ENCODE measurements around the gene TPBGL. TPM values are rescaled to one million over a fixed set of nuclear protein-coding genes. Genes with fewer than 3 reads are reported as not detected.

The TPBGL gene
- total and polyA plus RNA-seq, 2 donors (not counting 1 experiment from before 2014, with no cell fraction given) = not detected

DNA sequence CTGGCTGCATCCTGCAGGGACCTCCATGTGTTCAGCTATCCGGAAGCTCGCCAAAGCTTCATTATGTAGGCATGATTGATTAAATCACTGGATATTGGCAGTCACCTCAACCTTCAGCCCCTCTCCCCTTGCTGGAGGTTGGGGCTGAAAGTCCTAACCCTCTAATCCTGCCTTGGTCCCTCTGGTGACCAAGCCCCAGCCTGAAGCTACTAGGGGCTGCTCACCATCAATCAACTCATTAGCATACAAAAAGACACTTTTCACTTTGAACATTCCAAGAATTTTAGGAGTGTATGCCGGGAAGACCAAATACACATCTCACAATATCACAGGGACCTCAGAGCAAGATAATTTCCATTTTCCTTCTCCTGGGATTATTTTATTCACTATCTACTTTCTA lies 38.8 kb upstream of the TPBGL start:
- Histone ChIP-seq H3K4me3 (replicated peaks in 1 of 4; ENCODE audit: control extremely low read depth in 1 of 4, insufficient read depth in 1 of 4, low read depth in 3 of 4, low read length in 4 of 4) (no peak overlapping the region), H3K27me3 (ENCODE audit: control insufficient read depth, insufficient read depth, low read length) (peaks cover 17% of the 10 kb centered on the region), H3K27ac (ENCODE audit: insufficient read depth, low read length) (no peak overlapping the region), H3K9me3 (ENCODE audit: control insufficient read depth, insufficient read depth, low read depth, low read length) (no peaks in the 10 kb centered on the region), H3K9ac (ENCODE audit: insufficient read depth, low read length) (no peak overlapping the region), H2AFZ (ENCODE audit: low read length) (no peak overlapping the region), H3K36me3 (ENCODE audit: control insufficient read depth, insufficient read depth, low read length) (no peaks in the 10 kb centered on the region), H3K79me2 (ENCODE audit: control insufficient read depth, insufficient read depth, low read length) (no peaks in the 10 kb centered on the region), H3K4me1 (ENCODE audit: control insufficient read depth, extremely low read depth, insufficient read depth, low read length) (no peaks in the 10 kb centered on the region), H3K4me2 (ENCODE audit: extremely low read depth, insufficient read depth, low read length) (no peak overlapping the region), H4K20me1 (ENCODE audit: control insufficient read depth, extremely low read depth, insufficient read depth, low read length) (no peaks in the 10 kb centered on the region)
- TF ChIP-seq EZH2 (IDR thresholded peaks at IDR 0.05; ENCODE audit: low read length, missing control alignments) = no peak
- no peak for TF ChIP-seq CTCF (conservative IDR thresholded peaks at IDR 0.05 in 1 of 2, IDR thresholded peaks at IDR 0.05 in 1 of 2; ENCODE audit: low read depth in 1 of 2, low read length in 2 of 2)
- no peak for DNase-seq (ENCODE audit: low read depth in 2 of 2)

DNA sequence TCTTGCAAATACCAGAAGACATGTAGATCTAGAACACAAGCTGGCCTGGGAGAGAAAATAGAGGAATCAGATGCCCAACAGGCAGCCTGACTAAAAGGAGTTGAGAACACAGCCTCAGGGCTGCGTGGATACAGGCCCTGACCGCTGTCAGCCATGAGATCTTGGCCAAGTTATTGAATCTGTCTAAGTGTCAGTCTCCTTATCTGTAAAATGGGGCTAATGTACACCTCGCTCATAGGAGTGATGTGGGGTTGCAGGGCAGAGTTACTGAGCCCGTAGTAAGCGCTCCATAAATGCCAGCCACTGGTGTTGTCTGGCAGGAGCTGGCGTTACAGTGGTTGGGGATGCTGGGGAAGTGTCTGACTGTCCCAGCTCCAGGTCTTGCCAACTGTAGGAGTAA lies 38.4 kb upstream of the TPBGL start:
- Histone ChIP-seq H3K27ac (ENCODE audit: insufficient read depth, low read length) (no peak overlapping the region), H3K27me3 (ENCODE audit: control insufficient read depth, insufficient read depth, low read length) (peaks cover 17% of the 10 kb centered on the region), H4K20me1 (ENCODE audit: control insufficient read depth, extremely low read depth, insufficient read depth, low read length) (no peaks in the 10 kb centered on the region), H3K4me3 (replicated peaks in 1 of 4; ENCODE audit: control extremely low read depth in 1 of 4, insufficient read depth in 1 of 4, low read depth in 3 of 4, low read length in 4 of 4) (no peak overlapping the region), H3K36me3 (ENCODE audit: control insufficient read depth, insufficient read depth, low read length) (no peaks in the 10 kb centered on the region), H3K9me3 (ENCODE audit: control insufficient read depth, insufficient read depth, low read depth, low read length) (no peaks in the 10 kb centered on the region), H3K79me2 (ENCODE audit: control insufficient read depth, insufficient read depth, low read length) (no peaks in the 10 kb centered on the region), H3K9ac (ENCODE audit: insufficient read depth, low read length) (no peak overlapping the region), H3K4me1 (ENCODE audit: control insufficient read depth, extremely low read depth, insufficient read depth, low read length) (no peaks in the 10 kb centered on the region), H2AFZ (ENCODE audit: low read length) (no peak overlapping the region), H3K4me2 (ENCODE audit: extremely low read depth, insufficient read depth, low read length) (no peak overlapping the region)
- no peak for DNase-seq (ENCODE audit: low read depth in 2 of 2)
- TF ChIP-seq CTCF (conservative IDR thresholded peaks at IDR 0.05 in 1 of 2, IDR thresholded peaks at IDR 0.05 in 1 of 2; ENCODE audit: low read depth in 1 of 2, low read length in 2 of 2) = no peak
- no peak for TF ChIP-seq EZH2 (IDR thresholded peaks at IDR 0.05; ENCODE audit: low read length, missing control alignments)

GRCh38 chr11:75203138-75203537 lies 37.4 kb upstream of the TPBGL start:
- peaks cover 19% of the 10 kb centered on the region for H3K27me3 ChIP-seq (ENCODE audit: control insufficient read depth, insufficient read depth, low read length)
- no peaks in the 10 kb centered on the region for H3K9me3 ChIP-seq (ENCODE audit: control insufficient read depth, insufficient read depth, low read depth, low read length)
- H3K36me3 ChIP-seq (ENCODE audit: control insufficient read depth, insufficient read depth, low read length) = no peaks in the 10 kb centered on the region
- no peak overlapping the region for H3K4me3 ChIP-seq (replicated peaks in 1 of 4; ENCODE audit: control extremely low read depth in 1 of 4, insufficient read depth in 1 of 4, low read depth in 3 of 4, low read length in 4 of 4)
- TF ChIP-seq CTCF (conservative IDR thresholded peaks at IDR 0.05 in 1 of 2, IDR thresholded peaks at IDR 0.05 in 1 of 2; ENCODE audit: low read depth in 1 of 2, low read length in 2 of 2) (no peak), EZH2 (IDR thresholded peaks at IDR 0.05; ENCODE audit: low read length, missing control alignments) (no peak)
- H3K27ac ChIP-seq (ENCODE audit: insufficient read depth, low read length) = no peak overlapping the region
- no peaks in the 10 kb centered on the region for H3K4me1 ChIP-seq (ENCODE audit: control insufficient read depth, extremely low read depth, insufficient read depth, low read length)
- no peak overlapping the region for H2AFZ ChIP-seq (ENCODE audit: low read length)
- no peaks in the 10 kb centered on the region for H4K20me1 ChIP-seq (ENCODE audit: control insufficient read depth, extremely low read depth, insufficient read depth, low read length)
- no peak for DNase-seq (ENCODE audit: low read depth in 2 of 2)
- no peak overlapping the region for H3K4me2 ChIP-seq (ENCODE audit: extremely low read depth, insufficient read depth, low read length)
- no peaks in the 10 kb centered on the region for H3K79me2 ChIP-seq (ENCODE audit: control insufficient read depth, insufficient read depth, low read length)
- no peak overlapping the region for H3K9ac ChIP-seq (ENCODE audit: insufficient read depth, low read length)
